SK-N-SH (cell line): ENCODE measurements around the gene UQCR10. TPM values are rescaled to one million over a fixed set of nuclear protein-coding genes. Genes with fewer than 3 reads are reported as not detected.

Experiments
- CTCF ChIA-PET: fragments of 300-600, 350-600 bp; formaldehyde crosslinking; extraction: SDS; loops from one replicate; lab custom pipeline; 2021; lab: Yijun Ruan, JAX
- POLR2A ChIA-PET: fragments of 350-600 bp; sonication (Branson Sonifier 250); formaldehyde crosslinking; extraction: SDS; loops from one replicate; lab custom pipeline; 2020; ENCODE audit warnings: antibody characterized with exemption, inconsistent platforms; lab: Yijun Ruan, JAX
- DNase-seq: peaks from one replicate; pipeline ENCODE4 v3.0.0; 2012
- H2AFZ ChIP-seq: fragments of 200-600 bp; sonication (generic); 2 replicates; pipeline ENCODE4 v1.8.1; 2016; ENCODE audit warnings: antibody characterized with exemption, mild to moderate bottlenecking, low read depth
- H3F3A ChIP-seq: fragments of 200-600 bp; sonication (generic); replicated peaks from 2 replicates; pipeline ENCODE3; 2016; ENCODE audit warnings: antibody characterized with exemption, mild to moderate bottlenecking; ENCODE audit not compliant: insufficient read depth
- H3K27ac ChIP-seq, 2 experiments: fragments of 200-500 bp in 1 of 2; fragments of 200-600 bp in 1 of 2; sonication (Bioruptor generic) in 1 of 2; sonication (generic), shearing (Covaris generic) in 1 of 2; 2 replicates each; pipeline versions ENCODE4 v1.5.1 to v1.6.1; 2014 to 2016; ENCODE audit warnings: low read depth in 2 of 2, inconsistent platforms in 1 of 2, low read length in 1 of 2, mild to moderate bottlenecking in 1 of 2, mixed read lengths in 1 of 2
- H3K27me3 ChIP-seq: fragments of 200-600 bp; sonication (generic), shearing (Covaris generic); 2 replicates; pipeline ENCODE4 v1.6.1; 2016; ENCODE audit warnings: mixed run types; ENCODE audit not compliant: insufficient read depth
- H3K36me3 ChIP-seq, 2 experiments: fragments of 200-500 bp in 1 of 2; fragments of 200-600 bp in 1 of 2; sonication (Bioruptor generic) in 1 of 2; sonication (generic) in 1 of 2; replicated peaks in 1 of 2; 2 replicates each; pipeline versions ENCODE3 to v1.5.1; 2014 to 2016; ENCODE audit warnings: low read length in 1 of 2, mild to moderate bottlenecking in 1 of 2; ENCODE audit not compliant: insufficient read depth in 2 of 2, control insufficient read depth in 1 of 2
- H3K4me1 ChIP-seq, 2 experiments: fragments of 200-500 bp in 1 of 2; fragments of 200-600 bp in 1 of 2; sonication (Bioruptor generic) in 1 of 2; sonication (generic), shearing (Covaris generic) in 1 of 2; 2 replicates each; pipeline versions ENCODE4 v1.5.1 to v1.6.1; 2014 to 2016; ENCODE audit warnings: low read depth in 1 of 2, low read length in 1 of 2, mixed run types in 1 of 2; ENCODE audit not compliant: insufficient read depth in 2 of 2, control insufficient read depth in 1 of 2
- H3K4me2 ChIP-seq: fragments of 200-600 bp; sonication (generic), shearing (Covaris generic); 2 replicates; pipeline ENCODE4 v1.6.1; 2017; ENCODE audit warnings: mixed run types
- H3K4me3 ChIP-seq, 2 experiments: fragments of 200-500 bp in 1 of 2; fragments of 200-600 bp in 1 of 2; sonication (Bioruptor generic) in 1 of 2; sonication (generic), shearing (Covaris generic) in 1 of 2; 2 replicates each; pipeline versions ENCODE4 v1.5.1 to v1.8.1; 2014 to 2016; ENCODE audit warnings: low read depth in 2 of 2, inconsistent platforms in 1 of 2, low read length in 1 of 2, mild to moderate bottlenecking in 1 of 2, mixed read lengths in 1 of 2, moderate library complexity in 1 of 2
- H3K79me2 ChIP-seq: fragments of 200-600 bp; sonication (generic); 2 replicates; pipeline ENCODE4 v1.8.1; 2017; ENCODE audit warnings: mild to moderate bottlenecking; ENCODE audit not compliant: insufficient read depth
- H3K9ac ChIP-seq: fragments of 200-600 bp; sonication (generic); 2 replicates; pipeline ENCODE4 v1.6.1; 2017; ENCODE audit warnings: mixed run types
- H3K9me2 ChIP-seq: fragments of 200-600 bp; sonication (generic); 2 replicates; pipeline ENCODE4 v1.6.1; 2017; ENCODE audit warnings: mixed run types
- H3K9me3 ChIP-seq: fragments of 200-600 bp; sonication (generic); 2 replicates; pipeline ENCODE4 v1.6.1; 2017; ENCODE audit warnings: mixed run types, mild to moderate bottlenecking, moderate library complexity
- H4K20me1 ChIP-seq: fragments of 200-600 bp; sonication (generic); 2 replicates; pipeline ENCODE4 v1.6.1; 2017; ENCODE audit warnings: mild to moderate bottlenecking, mixed run types; ENCODE audit not compliant: insufficient read depth
- CHD2 ChIP-seq: fragments of 150-350 bp; IDR thresholded peaks from 2 replicates; pipeline ENCODE4 v1.6.1; 2018; ENCODE audit warnings: low read length; ENCODE audit not compliant: partially characterized antibody
- EP300 ChIP-seq, 2 experiments: IDR thresholded peaks; 2 replicates each; pipeline versions ENCODE4 v1.4.0 to v1.6.1; 2012; ENCODE audit warnings: borderline replicate concordance in 1 of 2, low read depth in 1 of 2, low read length in 1 of 2
- FOSL2 ChIP-seq: IDR thresholded peaks from 2 replicates; pipeline ENCODE4 v1.4.0; 2012; ENCODE audit warnings: low read depth, mild to moderate bottlenecking, moderate library complexity, borderline replicate concordance
- FOXJ3 ChIP-seq: sonication (generic); formaldehyde crosslinking; IDR thresholded peaks from 2 replicates; pipeline ENCODE4 v1.5.1; 2020; ENCODE audit warnings: mild to moderate bottlenecking, missing genetic modification reagents
- FOXM1 ChIP-seq: IDR thresholded peaks from 2 replicates; pipeline ENCODE4 v1.4.0; 2012; ENCODE audit warnings: low read depth, mild to moderate bottlenecking
- GABPA ChIP-seq: IDR thresholded peaks from 2 replicates; pipeline ENCODE4 v1.4.0; 2012; ENCODE audit warnings: low read depth, mild to moderate bottlenecking
- GATA2 ChIP-seq: sonication (generic); formaldehyde crosslinking; IDR thresholded peaks from 2 replicates; pipeline ENCODE4 v1.5.0; 2020; ENCODE audit warnings: mild to moderate bottlenecking, missing genetic modification reagents
- JUND ChIP-seq: IDR thresholded peaks from 2 replicates; pipeline ENCODE4 v1.4.0; 2012
- MXI1 ChIP-seq: IDR thresholded peaks from 2 replicates; pipeline ENCODE4 v1.6.1; 2012; ENCODE audit warnings: mild to moderate bottlenecking, low read depth, low read length, improper control_type of control experiment
- NFIC ChIP-seq: IDR thresholded peaks from 2 replicates; pipeline ENCODE4 v1.4.0; 2012; ENCODE audit warnings: borderline replicate concordance
- SIN3A ChIP-seq: IDR thresholded peaks from 2 replicates; pipeline ENCODE4 v1.6.1; 2012; ENCODE audit warnings: low read depth, mild to moderate bottlenecking, low read length, moderate library complexity, borderline replicate concordance
- TCF12 ChIP-seq: IDR thresholded peaks from 2 replicates; pipeline ENCODE4 v1.4.0; 2012
- TEAD4 ChIP-seq: IDR thresholded peaks from 2 replicates; pipeline ENCODE4 v1.4.0; 2012; ENCODE audit warnings: mild to moderate bottlenecking, borderline replicate concordance; ENCODE audit not compliant: insufficient read depth
- USF1 ChIP-seq: IDR thresholded peaks from 2 replicates; pipeline ENCODE4 v1.4.0; 2012; ENCODE audit warnings: low read depth, borderline replicate concordance
- WGBS: methylation state at CpG from one replicate; pipeline ENCODE4 v1.1.6; 2017; ENCODE audit warnings: low lambda C conversion rate; 5-methylcytosine and 5-hydroxymethylcytosine counted together
- polyA plus RNA-seq, 3 experiments: library from polyadenylated mRNA; depleted of rRNA; stranded (reverse); fragments of >200 nt; gene quantifications; 2 replicates each; pipeline ENCODE4 v1.2.3, GENCODE V29; 2012
- TF ChIP-seq, protein P1 (sequence below): fragments of 200-600 bp; sonication (generic); IDR thresholded peaks from 2 replicates; pipeline ENCODE4 v1.6.1; 2017; ENCODE audit warnings: antibody characterized with exemption, mild to moderate bottlenecking, moderate library complexity
- TF ChIP-seq, protein P2 (sequence below): fragments of 150-350 bp; IDR thresholded peaks from 2 replicates; pipeline ENCODE4 v1.6.1; 2017; ENCODE audit warnings: antibody characterized with exemption, low read length, low read depth, borderline replicate concordance

Gene UQCR10
- polyA plus RNA-seq, 1 of the 3 experiments (the other 2 are of a cell fraction) = 248 TPM

GRCh38 chr22:29813563-29813962 lies 46.4 kb downstream of the UQCR10 start (continued):
- no peak for TF ChIP-seq FOXJ3 (CRISPR knock-in tag)
- no peak for TF ChIP-seq JUND
- TF ChIP-seq NFIC = no peak
- TF ChIP-seq EP300 (IDR thresholded peaks at IDR 0.05; ENCODE audit: borderline replicate concordance in 1 of 2, low read depth in 1 of 2, low read length in 1 of 2) = no peak
- no peak for TF ChIP-seq USF1
- TF ChIP-seq CHD2 = no peak
- TF ChIP-seq TCF12 = no peak
- no peak for TF ChIP-seq GABPA
- TF ChIP-seq GATA2 (CRISPR knock-in tag) = no peak
- no peak for TF ChIP-seq FOSL2

DNA sequence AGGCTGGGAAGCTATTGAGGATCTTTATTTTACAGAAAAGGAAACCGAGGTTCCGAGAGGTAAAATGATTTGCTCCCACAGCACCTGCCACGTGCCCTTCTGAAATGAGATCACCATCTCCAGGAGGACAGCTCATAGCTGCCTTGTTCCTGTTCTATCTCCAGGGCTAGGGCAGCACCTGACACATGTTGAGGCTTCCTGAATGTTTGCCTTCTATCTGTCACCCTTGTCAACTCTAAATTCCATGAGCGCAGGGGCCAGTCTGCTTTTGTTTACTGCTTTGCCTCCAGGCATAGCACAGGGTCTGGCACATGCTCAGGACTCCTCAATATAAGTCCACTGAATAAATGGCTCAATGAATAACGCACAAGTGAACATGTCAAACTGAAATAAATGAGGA lies 46.8 kb downstream of the UQCR10 start:
- Histone ChIP-seq H4K20me1 (no peaks in the 10 kb centered on the region), H3K4me1 (peaks cover 0 to 2% of the 10 kb centered on the region in 2 experiments; a peak in 1 of 4 replicates), H3K79me2 (no peaks in the 10 kb centered on the region), H3K27me3 (no peaks in the 10 kb centered on the region), H3K4me2 (no peak overlapping the region), H3K36me3 (peaks cover 34 to 56% of the 10 kb centered on the region in 2 experiments), H3K27ac (no peak overlapping the region), H3K4me3 (no peak overlapping the region), H3K9me3 (no peaks in the 10 kb centered on the region), H3K9me2 (no peaks in the 10 kb centered on the region), H3K9ac (no peak overlapping the region), H2AFZ (no peak overlapping the region), H3F3A (no peaks in the 10 kb centered on the region)
- TF ChIP-seq SIN3A (no peak), NFIC (no peak), MXI1 (no peak), FOXM1 (no peak), FOXJ3 (CRISPR knock-in tag) (no peak), TEAD4 (no peak), GATA2 (CRISPR knock-in tag) (no peak)
- TF ChIP-seq, protein P1, sequence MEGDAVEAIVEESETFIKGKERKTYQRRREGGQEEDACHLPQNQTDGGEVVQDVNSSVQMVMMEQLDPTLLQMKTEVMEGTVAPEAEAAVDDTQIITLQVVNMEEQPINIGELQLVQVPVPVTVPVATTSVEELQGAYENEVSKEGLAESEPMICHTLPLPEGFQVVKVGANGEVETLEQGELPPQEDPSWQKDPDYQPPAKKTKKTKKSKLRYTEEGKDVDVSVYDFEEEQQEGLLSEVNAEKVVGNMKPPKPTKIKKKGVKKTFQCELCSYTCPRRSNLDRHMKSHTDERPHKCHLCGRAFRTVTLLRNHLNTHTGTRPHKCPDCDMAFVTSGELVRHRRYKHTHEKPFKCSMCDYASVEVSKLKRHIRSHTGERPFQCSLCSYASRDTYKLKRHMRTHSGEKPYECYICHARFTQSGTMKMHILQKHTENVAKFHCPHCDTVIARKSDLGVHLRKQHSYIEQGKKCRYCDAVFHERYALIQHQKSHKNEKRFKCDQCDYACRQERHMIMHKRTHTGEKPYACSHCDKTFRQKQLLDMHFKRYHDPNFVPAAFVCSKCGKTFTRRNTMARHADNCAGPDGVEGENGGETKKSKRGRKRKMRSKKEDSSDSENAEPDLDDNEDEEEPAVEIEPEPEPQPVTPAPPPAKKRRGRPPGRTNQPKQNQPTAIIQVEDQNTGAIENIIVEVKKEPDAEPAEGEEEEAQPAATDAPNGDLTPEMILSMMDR = no peak
- TF ChIP-seq, protein P2, sequence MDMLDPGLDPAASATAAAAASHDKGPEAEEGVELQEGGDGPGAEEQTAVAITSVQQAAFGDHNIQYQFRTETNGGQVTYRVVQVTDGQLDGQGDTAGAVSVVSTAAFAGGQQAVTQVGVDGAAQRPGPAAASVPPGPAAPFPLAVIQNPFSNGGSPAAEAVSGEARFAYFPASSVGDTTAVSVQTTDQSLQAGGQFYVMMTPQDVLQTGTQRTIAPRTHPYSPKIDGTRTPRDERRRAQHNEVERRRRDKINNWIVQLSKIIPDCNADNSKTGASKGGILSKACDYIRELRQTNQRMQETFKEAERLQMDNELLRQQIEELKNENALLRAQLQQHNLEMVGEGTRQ = no peak
- WGBS = 82% methylated on average over 5 of the region's 5 CpGs
- no peak for DNase-seq
- POLR2A ChIA-PET = no interaction called here
- CTCF ChIA-PET = interaction anchor here (0.7 to 1.4 kb wide), 3 partner anchors 95 to 274 kb away, joined by 3 to 6 read pairs (median 4); no protein-coding TSS in a partner anchor
